Measurements from ENCODE around the gene GRAPL. TPM values are rescaled to one million over a fixed set of nuclear protein-coding genes. Genes with fewer than 3 reads are reported as not detected.

The GRAPL gene
- total and polyA plus RNA-seq, 2 donors from 2014 or later, result 1.4 to 10.7 TPM

Other genes starting within 250 kb of the GRAPL start
- gene SLC5A10, start 175.4 kb upstream of the GRAPL start, total RNA-seq, result 9.7 TPM
- 16.5 TPM for gene SLC5A10, start 175.4 kb upstream of the GRAPL start, polyA plus RNA-seq (ENCODE audit: insufficient read depth, low read depth, low replicate concordance)
- 8.0 TPM for gene FAM83G, start 122.8 kb upstream of the GRAPL start, total RNA-seq
- gene FAM83G, start 122.8 kb upstream of the GRAPL start, polyA plus RNA-seq (ENCODE audit: insufficient read depth, low read depth, low replicate concordance), result 4.9 TPM
- 8.4 TPM for gene GRAP, start 80.6 kb upstream of the GRAPL start, total RNA-seq
- gene GRAP, start 80.6 kb upstream of the GRAPL start, polyA plus RNA-seq (ENCODE audit: insufficient read depth, low read depth, low replicate concordance), result 7.0 TPM
- 45.4 TPM for gene EPN2, start 109.8 kb downstream of the GRAPL start, total RNA-seq
- gene EPN2, start 109.8 kb downstream of the GRAPL start, polyA plus RNA-seq (ENCODE audit: insufficient read depth, low read depth, low replicate concordance), result 18.0 TPM
- 32.1 TPM for gene B9D1, start 235.1 kb downstream of the GRAPL start, total RNA-seq
- gene B9D1, start 235.1 kb downstream of the GRAPL start, polyA plus RNA-seq (ENCODE audit: insufficient read depth, low read depth, low replicate concordance), result 67.5 TPM